Panc1 (cell line): ENCODE measurements around the gene ZNF608. TPM values are rescaled to one million over a fixed set of nuclear protein-coding genes. Genes with fewer than 3 reads are reported as not detected.
A peak's percentile ranks its signal among the peaks of the same experiment; 100 is the strongest.

ENCODE experiments used
- ATAC-seq: fragments of 200-7000 bp; cut with Tn5 transposase; 2 replicates; pipeline ENCODE4 v1.9.1; 2020; ENCODE audit warnings: mild to moderate bottlenecking, moderate library complexity
- BruUV-seq: library from RNA; stranded (reverse); fragments of 400-500 nt; replicated peaks from 2 replicates; lab custom pipeline; 2021; lab: Mats Ljungman, UMichigan
- CTCF ChIA-PET: fragments of 300-600 bp; sonication (Branson Sonifier 250); formaldehyde crosslinking; loops from one replicate; lab custom pipeline; 2022; ENCODE audit warnings: antibody characterized with exemption; lab: Charles Lee
- POLR2A ChIA-PET: fragments of 300-600 bp; sonication (Branson Sonifier 250); formaldehyde crosslinking; loops from one replicate; lab custom pipeline; 2022; ENCODE audit warnings: antibody characterized with exemption; lab: Charles Lee
- DNase-seq: peaks from one replicate; pipeline ENCODE4 v3.0.0-alpha.2; 2010; ENCODE audit warnings: low read depth, low spot score
- H3K27ac ChIP-seq: 2 replicates; pipeline ENCODE4 v1.5.1; 2011; ENCODE audit warnings: mild to moderate bottlenecking, low read length, inconsistent platforms
- H3K27me3 ChIP-seq: fragments of 200-500 bp; sonication (Bioruptor generic); 2 replicates; pipeline ENCODE4 v1.6.0; 2014; ENCODE audit warnings: low read length, inconsistent platforms; ENCODE audit not compliant: control insufficient read depth, insufficient read depth
- H3K36me3 ChIP-seq: fragments of 200-500 bp; sonication (Bioruptor generic); 2 replicates; pipeline ENCODE4 v1.5.1; 2014; ENCODE audit warnings: inconsistent platforms, mild to moderate bottlenecking, low read length, moderate library complexity; ENCODE audit not compliant: control insufficient read depth, insufficient read depth
- H3K4me1 ChIP-seq: 2 replicates; pipeline ENCODE4 v1.5.1; 2011; ENCODE audit warnings: inconsistent platforms, mild to moderate bottlenecking, low read length, moderate library complexity; ENCODE audit not compliant: control insufficient read depth, insufficient read depth
- H3K4me3 ChIP-seq, 2 experiments: 2 replicates each; pipeline ENCODE4 v1.5.1; 2011 to 2012; ENCODE audit warnings: low read depth in 2 of 2, low read length in 2 of 2, mild to moderate bottlenecking in 2 of 2, inconsistent platforms in 1 of 2, moderate library complexity in 1 of 2
- H3K9me3 ChIP-seq: fragments of 200-500 bp; sonication (Bioruptor generic); 2 replicates; pipeline ENCODE4 v1.5.1; 2014; ENCODE audit warnings: low read depth, mild to moderate bottlenecking, inconsistent platforms, low read length, moderate library complexity; ENCODE audit not compliant: control insufficient read depth, insufficient read depth
- POLR2AphosphoS5 ChIP-seq: IDR thresholded peaks from 2 replicates; pipeline ENCODE4 v1.6.1; 2012; ENCODE audit warnings: mild to moderate bottlenecking, low read depth, low read length, moderate library complexity
- SIN3A ChIP-seq: IDR thresholded peaks from 2 replicates; pipeline ENCODE4 v1.6.1; 2012; ENCODE audit warnings: low read depth, mild to moderate bottlenecking, low read length, moderate library complexity, borderline replicate concordance; ENCODE audit not compliant: insufficient read depth
- TCF7L2 ChIP-seq: IDR thresholded peaks from 2 replicates; pipeline ENCODE4 v1.6.1; 2011; ENCODE audit warnings: mild to moderate bottlenecking, low read depth, low read length, inconsistent platforms
- in situ Hi-C: cut with HindIII; loops from 2 replicates; pipeline ENCODE4 v1.10.0; 2016; ENCODE audit warnings: low sequenced_read_pairs, low pct_unique_long_range_greater_than_20kb
- intact Hi-C: fragments of 100-400 bp; cut with micrococcal nuclease; formaldehyde crosslinking; loops from one replicate; pipeline ENCODE4 v1.10.0; 2022; ENCODE audit not compliant: unreplicated experiment
- total RNA-seq: library from RNA; stranded (reverse); gene quantifications from one replicate; pipeline ENCODE4 v1.2.1, GENCODE V29; 2021; ENCODE audit not compliant: unreplicated experiment
- TF ChIP-seq, protein P1 (sequence below), 2 experiments: IDR thresholded peaks; 2 replicates each; pipeline ENCODE4 v1.6.1; 2011 to 2012; ENCODE audit warnings: low read depth in 2 of 2, control low read depth in 1 of 2, low read length in 1 of 2, mild to moderate bottlenecking in 1 of 2, moderate library complexity in 1 of 2; ENCODE audit not compliant: insufficient read depth in 1 of 2
- TF ChIP-seq, protein P2 (sequence below): fragments of 450-650 bp; IDR thresholded peaks from 2 replicates; pipeline ENCODE4 v1.5.1; 2017; ENCODE audit warnings: mild to moderate bottlenecking

Gene ZNF608
- total RNA-seq, 1 experiment from 2014 or later = 37.5 TPM

DNA sequence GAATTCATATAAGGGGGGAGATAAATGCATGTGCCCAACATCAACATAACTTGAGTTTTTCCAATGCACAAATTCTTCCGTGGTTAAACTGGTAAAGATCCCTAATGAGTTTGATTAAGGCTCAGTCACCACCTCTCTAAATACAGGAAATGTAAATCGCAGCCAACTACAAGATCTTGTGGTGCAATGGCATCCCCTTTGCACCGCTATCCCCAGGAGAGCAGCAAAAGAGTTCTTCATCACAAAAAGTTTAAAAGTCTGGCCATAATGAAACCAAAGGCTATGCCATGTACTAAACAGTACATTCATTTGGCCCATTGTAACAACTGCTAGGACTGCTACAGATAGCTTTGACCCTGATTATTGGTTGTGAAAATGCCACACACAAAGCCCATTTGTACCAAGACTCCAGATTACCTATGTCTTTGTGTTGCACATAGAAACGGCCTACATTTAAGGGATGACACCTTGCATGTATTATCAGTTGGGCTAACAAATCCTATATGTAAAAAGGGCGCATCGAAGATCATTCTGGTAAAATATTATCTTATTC lies 44.5 kb downstream of the ZNF608 start:
- no peak for DNase-seq

DNA sequence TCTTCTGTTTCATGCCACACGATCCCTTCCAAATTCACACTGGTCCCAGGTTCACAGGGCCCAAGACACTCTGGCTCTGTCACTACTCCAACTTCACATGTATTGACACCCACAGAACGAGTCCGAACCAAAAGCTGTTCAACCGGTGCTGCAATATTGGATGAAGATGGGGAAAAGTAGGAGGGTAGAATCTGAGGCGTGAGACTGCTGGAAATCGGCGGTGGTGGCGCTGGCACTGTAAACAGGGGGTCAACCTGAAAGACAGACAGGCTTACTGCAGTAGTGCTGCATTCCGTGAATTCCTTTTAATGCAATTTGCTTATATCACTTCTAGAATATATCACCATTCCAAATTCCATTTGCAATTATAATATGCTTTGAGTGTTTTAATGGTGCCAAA lies 45.4 kb downstream of the ZNF608 start:
- Histone ChIP-seq H3K9me3 (no peaks in the 10 kb centered on the region), H3K4me3 (no peak overlapping the region), H3K27ac (peak overlapping the region; percentile 86), H3K36me3 (no peaks in the 10 kb centered on the region), H3K27me3 (no peaks in the 10 kb centered on the region), H3K4me1 (peaks cover 95% of the 10 kb centered on the region)
- CTCF ChIA-PET = no interaction called here
- POLR2A ChIA-PET = no interaction called here
- BruUV-seq = no TSS peak
- TF ChIP-seq SIN3A (no peak), TCF7L2 (no peak), POLR2AphosphoS5 (no peak)
- TF ChIP-seq, protein P1, sequence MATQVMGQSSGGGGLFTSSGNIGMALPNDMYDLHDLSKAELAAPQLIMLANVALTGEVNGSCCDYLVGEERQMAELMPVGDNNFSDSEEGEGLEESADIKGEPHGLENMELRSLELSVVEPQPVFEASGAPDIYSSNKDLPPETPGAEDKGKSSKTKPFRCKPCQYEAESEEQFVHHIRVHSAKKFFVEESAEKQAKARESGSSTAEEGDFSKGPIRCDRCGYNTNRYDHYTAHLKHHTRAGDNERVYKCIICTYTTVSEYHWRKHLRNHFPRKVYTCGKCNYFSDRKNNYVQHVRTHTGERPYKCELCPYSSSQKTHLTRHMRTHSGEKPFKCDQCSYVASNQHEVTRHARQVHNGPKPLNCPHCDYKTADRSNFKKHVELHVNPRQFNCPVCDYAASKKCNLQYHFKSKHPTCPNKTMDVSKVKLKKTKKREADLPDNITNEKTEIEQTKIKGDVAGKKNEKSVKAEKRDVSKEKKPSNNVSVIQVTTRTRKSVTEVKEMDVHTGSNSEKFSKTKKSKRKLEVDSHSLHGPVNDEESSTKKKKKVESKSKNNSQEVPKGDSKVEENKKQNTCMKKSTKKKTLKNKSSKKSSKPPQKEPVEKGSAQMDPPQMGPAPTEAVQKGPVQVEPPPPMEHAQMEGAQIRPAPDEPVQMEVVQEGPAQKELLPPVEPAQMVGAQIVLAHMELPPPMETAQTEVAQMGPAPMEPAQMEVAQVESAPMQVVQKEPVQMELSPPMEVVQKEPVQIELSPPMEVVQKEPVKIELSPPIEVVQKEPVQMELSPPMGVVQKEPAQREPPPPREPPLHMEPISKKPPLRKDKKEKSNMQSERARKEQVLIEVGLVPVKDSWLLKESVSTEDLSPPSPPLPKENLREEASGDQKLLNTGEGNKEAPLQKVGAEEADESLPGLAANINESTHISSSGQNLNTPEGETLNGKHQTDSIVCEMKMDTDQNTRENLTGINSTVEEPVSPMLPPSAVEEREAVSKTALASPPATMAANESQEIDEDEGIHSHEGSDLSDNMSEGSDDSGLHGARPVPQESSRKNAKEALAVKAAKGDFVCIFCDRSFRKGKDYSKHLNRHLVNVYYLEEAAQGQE (IDR thresholded peaks at IDR 0.05; ENCODE audit: insufficient read depth in 1 of 2, low read depth in 2 of 2, low read length in 1 of 2) = no peak
- TF ChIP-seq, protein P2, sequence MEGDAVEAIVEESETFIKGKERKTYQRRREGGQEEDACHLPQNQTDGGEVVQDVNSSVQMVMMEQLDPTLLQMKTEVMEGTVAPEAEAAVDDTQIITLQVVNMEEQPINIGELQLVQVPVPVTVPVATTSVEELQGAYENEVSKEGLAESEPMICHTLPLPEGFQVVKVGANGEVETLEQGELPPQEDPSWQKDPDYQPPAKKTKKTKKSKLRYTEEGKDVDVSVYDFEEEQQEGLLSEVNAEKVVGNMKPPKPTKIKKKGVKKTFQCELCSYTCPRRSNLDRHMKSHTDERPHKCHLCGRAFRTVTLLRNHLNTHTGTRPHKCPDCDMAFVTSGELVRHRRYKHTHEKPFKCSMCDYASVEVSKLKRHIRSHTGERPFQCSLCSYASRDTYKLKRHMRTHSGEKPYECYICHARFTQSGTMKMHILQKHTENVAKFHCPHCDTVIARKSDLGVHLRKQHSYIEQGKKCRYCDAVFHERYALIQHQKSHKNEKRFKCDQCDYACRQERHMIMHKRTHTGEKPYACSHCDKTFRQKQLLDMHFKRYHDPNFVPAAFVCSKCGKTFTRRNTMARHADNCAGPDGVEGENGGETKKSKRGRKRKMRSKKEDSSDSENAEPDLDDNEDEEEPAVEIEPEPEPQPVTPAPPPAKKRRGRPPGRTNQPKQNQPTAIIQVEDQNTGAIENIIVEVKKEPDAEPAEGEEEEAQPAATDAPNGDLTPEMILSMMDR = no peak
- in situ Hi-C loops = no loop called here
- ATAC-seq (no peak), DNase-seq (no peak)
- intact Hi-C loops = no loop called here

More for the DNA sequence above, 44.5 kb downstream of the ZNF608 start:
- ChIA-PET POLR2A (interaction anchor here (0.6 kb wide), 1 partner anchor 21 kb away, joined by 6 read pairs; no protein-coding TSS in a partner anchor), CTCF (no interaction called here)
- H3K27ac ChIP-seq = peak overlapping the region; percentile 86
- intact Hi-C loops = no loop called here
- H3K27me3 ChIP-seq = no peaks in the 10 kb centered on the region
- no TSS peak for BruUV-seq
- ATAC-seq = no peak
- in situ Hi-C loops = no loop called here
- no peaks in the 10 kb centered on the region for H3K9me3 ChIP-seq
- TF ChIP-seq SIN3A = no peak
- no peak for TF ChIP-seq TCF7L2
- no peak for TF ChIP-seq POLR2AphosphoS5
- TF ChIP-seq, protein P1 (IDR thresholded peaks at IDR 0.05; ENCODE audit: insufficient read depth in 1 of 2, low read depth in 2 of 2, low read length in 1 of 2) = no peak
- TF ChIP-seq, protein P2 = no peak
- no peak overlapping the region for H3K4me3 ChIP-seq
- H3K36me3 ChIP-seq = no peaks in the 10 kb centered on the region
- peaks cover 95% of the 10 kb centered on the region for H3K4me1 ChIP-seq
